SU-DHL-6 (cell line): ENCODE measurements around the gene SDC4.

Experiments
- H2AFZ ChIP-seq: fragments of 200-600 bp; sonication (generic); 2 replicates; pipeline ENCODE4 v1.6.1; 2014; ENCODE audit warnings: low read depth, mild to moderate bottlenecking, moderate library complexity, mixed read lengths, antibody characterized with exemption, low read length; ENCODE audit not compliant: severe bottlenecking
- H3F3A ChIP-seq: fragments of 200-600 bp; shearing (Covaris generic); 2 replicates; pipeline ENCODE4 v1.6.0; 2016; ENCODE audit warnings: antibody characterized with exemption, mild to moderate bottlenecking; ENCODE audit not compliant: insufficient read depth
- H3K27ac ChIP-seq: fragments of 200-600 bp; sonication (generic); 2 replicates; pipeline ENCODE4 v1.5.1; 2016; ENCODE audit warnings: low read depth, mild to moderate bottlenecking, low read length, moderate library complexity, mixed read lengths
- H3K27me3 ChIP-seq: fragments of 200-600 bp; sonication (generic), shearing (Covaris generic); 2 replicates; pipeline ENCODE4 v1.6.0; 2014; ENCODE audit warnings: mild to moderate bottlenecking, low read length
- H3K36me3 ChIP-seq: fragments of 200-600 bp; sonication (generic); 2 replicates; pipeline ENCODE4 v1.6.1; 2014; ENCODE audit warnings: mild to moderate bottlenecking, low read length, mixed read lengths
- H3K4me2 ChIP-seq: fragments of 300-600, 200-600 bp; shearing (Covaris generic), sonication (generic); 2 replicates; pipeline ENCODE4 v1.6.0; 2014; ENCODE audit warnings: low read length, low read depth, mild to moderate bottlenecking; ENCODE audit not compliant: poor library complexity, severe bottlenecking
- H3K4me3 ChIP-seq: fragments of 200-600 bp; sonication (generic); 2 replicates; pipeline ENCODE4 v1.5.1; 2014; ENCODE audit warnings: antibody characterized with exemption, low read length, mild to moderate bottlenecking, mixed read lengths; ENCODE audit not compliant: insufficient read depth, poor library complexity, severe bottlenecking
- H3K79me2 ChIP-seq: fragments of 200-600 bp; sonication (generic); 2 replicates; pipeline ENCODE4 v1.6.1; 2014; ENCODE audit warnings: mild to moderate bottlenecking, low read length, moderate library complexity; ENCODE audit not compliant: insufficient read depth
- H3K9ac ChIP-seq: fragments of 200-600 bp; sonication (generic); 2 replicates; pipeline ENCODE4 v1.7.0; 2014; ENCODE audit warnings: mild to moderate bottlenecking, low read length
- H3K9me2 ChIP-seq: fragments of 200-600 bp; sonication (generic); replicated peaks from 2 replicates; pipeline ENCODE4 v1.6.1; 2014; ENCODE audit warnings: low read length; ENCODE audit not compliant: insufficient read depth
- H3K9me3 ChIP-seq: fragments of 200-600 bp; sonication (generic); 2 replicates; pipeline ENCODE4 v1.6.1; 2014; ENCODE audit warnings: low read length, mixed read lengths; ENCODE audit not compliant: insufficient read depth
- H4K20me1 ChIP-seq: fragments of 200-600 bp; sonication (generic); 2 replicates; pipeline ENCODE4 v1.6.1; 2014; ENCODE audit warnings: low read depth, mild to moderate bottlenecking, antibody characterized with exemption, low read length, moderate library complexity, mixed read lengths
- EZH2phosphoT487 ChIP-seq: fragments of 200-600 bp; sonication (generic), shearing (Covaris generic); conservative IDR thresholded peaks from 2 replicates; pipeline ENCODE4 v1.6.1; 2018; ENCODE audit warnings: mild to moderate bottlenecking, antibody characterized with exemption, low read length, moderate library complexity, mixed read lengths
- TF ChIP-seq, protein P1 (sequence below): fragments of 200-600 bp; sonication (generic); IDR thresholded peaks from one replicate; pipeline ENCODE4 v1.5.1; 2017; ENCODE audit warnings: antibody characterized with exemption, mild to moderate bottlenecking, low read length, moderate library complexity; ENCODE audit not compliant: insufficient read depth, poor library complexity, severe bottlenecking

Gene SDC4

GRCh38 chr20:45387274-45387673 lies 39.0 kb upstream of the SDC4 start:
- no peak overlapping the region for H2AFZ ChIP-seq
- H3F3A ChIP-seq: no peaks in the 10 kb centered on the region
- TF ChIP-seq, protein P1, sequence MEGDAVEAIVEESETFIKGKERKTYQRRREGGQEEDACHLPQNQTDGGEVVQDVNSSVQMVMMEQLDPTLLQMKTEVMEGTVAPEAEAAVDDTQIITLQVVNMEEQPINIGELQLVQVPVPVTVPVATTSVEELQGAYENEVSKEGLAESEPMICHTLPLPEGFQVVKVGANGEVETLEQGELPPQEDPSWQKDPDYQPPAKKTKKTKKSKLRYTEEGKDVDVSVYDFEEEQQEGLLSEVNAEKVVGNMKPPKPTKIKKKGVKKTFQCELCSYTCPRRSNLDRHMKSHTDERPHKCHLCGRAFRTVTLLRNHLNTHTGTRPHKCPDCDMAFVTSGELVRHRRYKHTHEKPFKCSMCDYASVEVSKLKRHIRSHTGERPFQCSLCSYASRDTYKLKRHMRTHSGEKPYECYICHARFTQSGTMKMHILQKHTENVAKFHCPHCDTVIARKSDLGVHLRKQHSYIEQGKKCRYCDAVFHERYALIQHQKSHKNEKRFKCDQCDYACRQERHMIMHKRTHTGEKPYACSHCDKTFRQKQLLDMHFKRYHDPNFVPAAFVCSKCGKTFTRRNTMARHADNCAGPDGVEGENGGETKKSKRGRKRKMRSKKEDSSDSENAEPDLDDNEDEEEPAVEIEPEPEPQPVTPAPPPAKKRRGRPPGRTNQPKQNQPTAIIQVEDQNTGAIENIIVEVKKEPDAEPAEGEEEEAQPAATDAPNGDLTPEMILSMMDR: no peak
- TF ChIP-seq EZH2phosphoT487: no peak
- H3K9me2 ChIP-seq: no peaks in the 10 kb centered on the region
- H3K27ac ChIP-seq: no peak overlapping the region
- H3K9me3 ChIP-seq: no peaks in the 10 kb centered on the region
- no peak overlapping the region for H3K9ac ChIP-seq
- H3K4me2 ChIP-seq: no peak overlapping the region
- H3K36me3 ChIP-seq: no peaks in the 10 kb centered on the region
- no peaks in the 10 kb centered on the region for H3K27me3 ChIP-seq
- no peaks in the 10 kb centered on the region for H4K20me1 ChIP-seq
- H3K79me2 ChIP-seq: no peaks in the 10 kb centered on the region
- no peak overlapping the region for H3K4me3 ChIP-seq

- H3F3A ChIP-seq: no peaks in the 10 kb centered on the region
- no peaks in the 10 kb centered on the region for H3K9me3 ChIP-seq
- no peaks in the 10 kb centered on the region for H3K36me3 ChIP-seq
- no peak within 1 kb of the TSS for H3K27ac ChIP-seq
- no peak within 1 kb of the TSS for H3K4me3 ChIP-seq
- H3K9me2 ChIP-seq: no peaks in the 10 kb centered on the region
- H3K9ac ChIP-seq: no peak within 1 kb of the TSS
- no peaks in the 10 kb centered on the region for H4K20me1 ChIP-seq
- no peak within 1 kb of the TSS for H3K4me2 ChIP-seq
- no peak within 1 kb of the TSS for H2AFZ ChIP-seq
- H3K79me2 ChIP-seq: no peaks in the 10 kb centered on the region
- no peaks in the 10 kb centered on the region for H3K27me3 ChIP-seq
- TF ChIP-seq, protein P1: no peak
- no peak for TF ChIP-seq EZH2phosphoT487
Observed at GRCh38 chr20:45378191-45378590, 30.0 kb upstream of the SDC4 start, which contains the start of gene TP53TG5. Gene TP53TG5 (minus strand): TSS chr20:45378325. CDS start chr20:45378236, 89 bp downstream.

DNA sequence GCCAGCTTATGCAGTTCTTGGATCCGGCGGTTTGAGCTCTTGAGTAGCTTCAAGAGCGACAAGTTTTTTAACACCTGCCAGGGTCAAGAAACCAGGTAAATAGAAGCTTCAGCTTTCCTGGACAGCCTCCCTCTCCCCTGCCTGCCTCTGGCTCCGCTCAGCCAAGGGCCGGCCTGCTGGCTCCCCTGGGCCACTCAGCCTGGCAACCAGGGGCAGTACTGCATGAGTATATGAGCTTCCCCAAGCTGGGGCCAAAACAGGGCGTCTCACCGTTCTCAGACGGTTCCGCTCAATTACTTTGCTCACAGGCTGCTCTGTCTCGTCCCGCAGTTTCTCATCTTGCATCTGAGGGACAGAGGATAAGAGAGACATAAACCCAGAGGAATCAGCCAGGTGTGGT lies 29.0 kb upstream of the SDC4 start:
- Histone ChIP-seq H3K36me3 (no peaks in the 10 kb centered on the region), H2AFZ (no peak overlapping the region), H3K9me2 (no peaks in the 10 kb centered on the region), H3K27ac (no peak overlapping the region), H3K79me2 (no peaks in the 10 kb centered on the region), H3K27me3 (no peaks in the 10 kb centered on the region), H3K9me3 (no peaks in the 10 kb centered on the region), H4K20me1 (no peaks in the 10 kb centered on the region), H3F3A (no peaks in the 10 kb centered on the region), H3K4me3 (no peak overlapping the region), H3K9ac (no peak overlapping the region), H3K4me2 (no peak overlapping the region)
- TF ChIP-seq, protein P1: no peak
- no peak for TF ChIP-seq EZH2phosphoT487

DNA sequence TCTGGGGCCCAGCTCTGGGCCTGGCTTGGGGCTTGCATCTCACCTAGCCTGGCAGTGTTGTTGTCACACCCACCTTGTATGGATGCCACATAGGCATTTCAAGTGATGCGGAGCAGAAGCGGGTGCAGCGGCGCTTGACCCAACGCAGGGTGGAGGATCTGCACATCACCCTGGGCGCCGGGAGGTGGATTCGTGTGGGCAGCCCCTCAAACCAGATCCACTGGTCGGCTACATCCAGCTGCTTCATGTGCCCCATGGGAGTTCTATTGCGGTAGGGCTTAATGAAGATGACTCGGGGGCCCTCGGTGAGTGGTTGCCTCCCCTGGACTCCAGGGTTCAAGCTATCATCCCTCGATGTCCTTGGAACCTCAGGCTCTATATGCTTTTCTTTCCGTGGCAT lies 26.7 kb upstream of the SDC4 start:
- H2AFZ ChIP-seq: no peak overlapping the region
- H3K9me2 ChIP-seq: no peaks in the 10 kb centered on the region
- H4K20me1 ChIP-seq: no peaks in the 10 kb centered on the region
- no peaks in the 10 kb centered on the region for H3K79me2 ChIP-seq
- no peaks in the 10 kb centered on the region; the same call in 1 of the 2 replicates for H3F3A ChIP-seq
- H3K27ac ChIP-seq: no peak overlapping the region
- no peak overlapping the region for H3K4me3 ChIP-seq
- H3K9ac ChIP-seq: no peak overlapping the region
- H3K27me3 ChIP-seq: no peaks in the 10 kb centered on the region
- H3K4me2 ChIP-seq: no peak overlapping the region
- TF ChIP-seq, protein P1: no peak
- no peak for TF ChIP-seq EZH2phosphoT487
- H3K36me3 ChIP-seq: no peaks in the 10 kb centered on the region
- no peaks in the 10 kb centered on the region for H3K9me3 ChIP-seq
